OCI-LY1 (cell line): ENCODE data around the gene PSD2.

ENCODE experiments used
- CTCF ChIP-seq: fragments of 200-600 bp; sonication (generic), shearing (Covaris generic); IDR thresholded peaks from 2 replicates; pipeline ENCODE4 v1.5.1; 2017; ENCODE audit warnings: mild to moderate bottlenecking, antibody characterized with exemption, low read length, moderate library complexity, mixed read lengths
- EZH2 ChIP-seq: fragments of 200-600 bp; sonication (generic), shearing (Covaris generic); IDR thresholded peaks from 2 replicates; pipeline ENCODE4 v1.8.0; 2017; ENCODE audit warnings: borderline replicate concordance, mixed run types, mild to moderate bottlenecking, antibody characterized with exemption, low read length, moderate library complexity, mixed read lengths

DNA sequence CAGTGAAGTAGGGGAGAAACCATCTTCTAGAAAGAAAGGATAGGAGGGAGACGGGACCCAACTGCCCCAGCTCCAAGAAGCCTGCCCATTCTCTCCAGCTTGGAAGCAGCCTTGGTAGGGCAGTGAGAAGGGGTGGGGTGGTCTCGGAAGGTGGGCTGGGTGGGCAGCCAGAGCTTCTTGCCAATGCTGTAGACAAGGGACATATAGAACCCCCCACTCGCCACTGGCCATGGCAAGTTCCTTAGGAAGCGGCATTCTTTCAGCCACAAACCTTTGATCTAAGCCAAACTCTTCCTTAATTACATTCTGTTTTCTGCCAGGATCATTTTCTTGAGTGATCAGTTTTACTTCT is 90.2 kb downstream of the PSD2 start:
- no peak for TF ChIP-seq CTCF
- no peak for TF ChIP-seq EZH2
